ENCODE measurements around the gene LEMD2. TPM values are rescaled to one million over a fixed set of nuclear protein-coding genes. Genes with fewer than 3 reads are reported as not detected.

LEMD2 gene
- total RNA-seq, 4 donors from 2014 or later, result 31.0 to 83.3 (median 37.6) TPM

DNA sequence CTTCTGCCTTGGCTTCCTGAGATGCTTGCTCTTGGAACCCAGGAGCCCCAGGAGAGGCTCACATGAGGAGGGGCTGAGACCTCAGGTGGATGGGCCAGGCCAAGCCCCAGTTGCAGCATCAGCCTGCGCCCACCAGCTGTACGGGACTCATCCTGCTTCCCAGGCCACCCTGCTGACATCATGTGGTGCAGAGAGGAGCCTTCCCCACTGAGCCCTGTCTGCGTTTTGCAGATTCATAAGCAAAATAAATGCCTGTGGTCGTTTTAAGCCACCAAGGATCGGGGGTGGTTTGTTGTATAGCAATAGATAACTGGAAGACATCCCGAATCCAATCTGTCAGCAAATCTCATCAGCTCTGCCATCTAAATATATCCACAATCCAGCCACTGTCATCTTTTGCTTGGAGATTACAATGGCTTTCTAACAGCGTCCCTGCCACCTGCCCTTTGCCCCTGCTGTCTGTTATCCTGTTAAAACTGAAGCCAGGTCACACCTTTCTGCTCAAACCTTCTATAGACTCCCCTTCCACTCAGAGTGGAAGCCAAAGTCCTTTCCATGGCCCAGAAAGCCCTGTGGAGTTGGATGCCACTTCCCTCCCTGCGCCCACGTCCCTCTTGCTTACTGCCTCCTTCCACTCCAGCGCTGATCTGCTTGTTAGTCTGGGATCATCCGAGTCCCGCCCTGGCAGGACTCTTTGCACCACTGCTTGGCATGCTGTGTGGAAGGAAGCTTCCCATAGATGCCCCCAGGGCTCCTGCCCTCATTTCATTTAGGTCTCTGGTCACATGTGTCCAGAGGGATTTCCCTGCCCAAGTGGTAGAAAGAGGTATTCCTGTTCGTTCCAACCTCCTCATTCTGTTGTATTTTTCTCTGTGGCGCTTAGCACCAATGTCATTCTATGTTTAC, 38.9 kb upstream of the LEMD2 start:
- no peak overlapping the region for H3K27ac ChIP-seq
- no peak overlapping the region for H3K4me3 ChIP-seq
- intact Hi-C loops (cut with DNase I; ENCODE audit: low total_unique reads), result no loop called here

DNA sequence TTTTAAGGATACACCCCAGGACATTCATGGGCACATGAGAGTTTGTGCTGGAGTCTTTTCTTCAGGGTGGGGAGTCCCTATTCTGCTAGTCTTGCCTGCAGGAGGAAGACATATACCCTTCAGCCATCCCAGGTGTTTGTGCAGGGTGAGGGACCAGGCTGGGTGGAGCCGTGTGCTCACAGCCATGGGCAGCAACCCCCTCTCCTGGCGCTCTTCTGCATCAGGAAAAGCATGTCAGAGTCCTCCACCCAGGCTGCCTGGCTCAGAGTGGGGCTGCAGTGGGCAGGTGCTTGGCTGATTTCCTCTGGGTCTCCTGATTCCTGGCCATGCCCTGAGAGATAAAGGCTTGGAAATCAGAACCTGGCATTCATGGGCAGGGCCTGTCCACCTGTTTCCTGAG, 37.6 kb upstream of the LEMD2 start:
- TF ChIP-seq, protein P1, sequence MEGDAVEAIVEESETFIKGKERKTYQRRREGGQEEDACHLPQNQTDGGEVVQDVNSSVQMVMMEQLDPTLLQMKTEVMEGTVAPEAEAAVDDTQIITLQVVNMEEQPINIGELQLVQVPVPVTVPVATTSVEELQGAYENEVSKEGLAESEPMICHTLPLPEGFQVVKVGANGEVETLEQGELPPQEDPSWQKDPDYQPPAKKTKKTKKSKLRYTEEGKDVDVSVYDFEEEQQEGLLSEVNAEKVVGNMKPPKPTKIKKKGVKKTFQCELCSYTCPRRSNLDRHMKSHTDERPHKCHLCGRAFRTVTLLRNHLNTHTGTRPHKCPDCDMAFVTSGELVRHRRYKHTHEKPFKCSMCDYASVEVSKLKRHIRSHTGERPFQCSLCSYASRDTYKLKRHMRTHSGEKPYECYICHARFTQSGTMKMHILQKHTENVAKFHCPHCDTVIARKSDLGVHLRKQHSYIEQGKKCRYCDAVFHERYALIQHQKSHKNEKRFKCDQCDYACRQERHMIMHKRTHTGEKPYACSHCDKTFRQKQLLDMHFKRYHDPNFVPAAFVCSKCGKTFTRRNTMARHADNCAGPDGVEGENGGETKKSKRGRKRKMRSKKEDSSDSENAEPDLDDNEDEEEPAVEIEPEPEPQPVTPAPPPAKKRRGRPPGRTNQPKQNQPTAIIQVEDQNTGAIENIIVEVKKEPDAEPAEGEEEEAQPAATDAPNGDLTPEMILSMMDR (IDR thresholded peaks at IDR 0.05), result no peak
- no peak for TF ChIP-seq POLR2A (IDR thresholded peaks at IDR 0.05)
- no peaks in the 10 kb centered on the region for H3K36me3 ChIP-seq
- H3K4me3 ChIP-seq, result no peak overlapping the region
- intact Hi-C loops (cut with DNase I; ENCODE audit: low total_unique reads), result no loop called here
- peaks cover 0 to 14% of the 10 kb centered on the region in 2 donors for H3K4me1 ChIP-seq
- H3K27ac ChIP-seq, result no peak overlapping the region
- H3K9me3 ChIP-seq, result no peaks in the 10 kb centered on the region
- no peak for DNase-seq
- no peaks in the 10 kb centered on the region for H3K27me3 ChIP-seq

More for the DNA sequence above, 38.9 kb upstream of the LEMD2 start:
- Histone ChIP-seq H3K4me1 (peaks cover 0 to 14% of the 10 kb centered on the region in 2 donors), H3K27me3 (no peaks in the 10 kb centered on the region), H3K36me3 (no peaks in the 10 kb centered on the region), H3K9me3 (no peaks in the 10 kb centered on the region)
- TF ChIP-seq, protein P1 (IDR thresholded peaks at IDR 0.05), result no peak
- no peak for TF ChIP-seq POLR2A (IDR thresholded peaks at IDR 0.05)
- DNase-seq, result no peak

DNA sequence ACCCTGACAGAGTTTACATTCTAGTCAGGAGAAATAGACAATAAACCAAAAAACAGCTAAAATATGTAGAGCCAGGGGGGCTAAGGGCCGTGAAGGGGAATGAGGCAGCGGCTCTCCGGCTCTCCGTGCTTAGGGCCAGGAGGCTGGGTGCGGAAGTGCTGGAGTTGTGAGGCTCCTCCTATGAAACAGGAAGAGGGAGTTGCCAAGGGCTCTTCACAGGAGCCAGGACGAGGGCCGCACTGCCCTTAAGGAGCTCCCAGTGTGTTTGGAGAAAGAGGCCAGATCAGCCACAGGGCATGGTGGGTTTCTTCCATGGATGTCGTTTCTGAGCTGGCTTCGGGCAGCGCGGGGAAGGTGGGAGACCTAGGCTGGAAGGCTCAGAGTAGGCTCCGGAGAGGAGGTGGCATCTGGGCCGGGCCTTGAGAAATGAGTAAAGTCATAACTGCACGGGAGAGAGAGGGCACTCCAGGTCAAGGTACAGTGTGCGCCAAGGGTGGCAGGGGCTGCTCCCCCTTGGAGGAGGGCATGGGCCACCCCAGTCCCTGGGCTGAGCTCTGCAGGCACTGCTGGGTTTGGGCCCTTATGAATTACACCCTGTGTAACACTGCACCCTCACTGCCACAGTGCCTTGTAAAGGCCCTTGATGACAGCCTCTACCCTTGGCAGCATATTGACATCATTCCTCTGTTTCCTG, 35.7 kb upstream of the LEMD2 start:
- Histone ChIP-seq H3K9me3 (no peaks in the 10 kb centered on the region), H3K36me3 (no peaks in the 10 kb centered on the region), H3K4me1 (peaks cover 0 to 14% of the 10 kb centered on the region in 2 donors), H3K27ac (peak overlapping the region in 1 of 2 donors; percentile 27), H3K27me3 (no peaks in the 10 kb centered on the region), H3K4me3 (no peak overlapping the region)
- intact Hi-C loops (cut with DNase I; ENCODE audit: low total_unique reads), result no loop called here
- TF ChIP-seq, protein P1 (IDR thresholded peaks at IDR 0.05), result no peak
- no peak for TF ChIP-seq POLR2A (IDR thresholded peaks at IDR 0.05)
- peak in 1 of 2 donors; percentile 44 for DNase-seq

DNA sequence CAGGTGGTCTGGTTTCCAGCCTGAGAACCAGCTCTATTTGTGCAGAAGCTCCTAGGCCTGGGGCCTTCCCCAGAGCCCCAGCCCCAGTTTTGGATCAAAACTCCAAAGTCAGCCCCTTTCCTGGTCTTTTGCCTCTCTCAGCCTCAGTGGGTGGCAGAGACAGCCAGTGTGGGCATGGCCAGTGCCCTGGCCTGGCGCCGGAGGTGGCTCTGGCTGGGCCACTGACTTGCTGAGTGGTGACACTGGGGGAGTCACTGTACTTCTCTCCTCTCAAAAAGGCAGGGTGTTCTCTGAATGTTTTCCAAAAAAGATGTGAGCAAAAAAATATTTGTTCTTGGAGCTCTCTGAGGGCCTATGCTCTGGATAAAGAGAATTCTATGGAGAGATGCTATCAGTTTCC, 34.9 kb upstream of the LEMD2 start:
- no peak for DNase-seq
- H3K27ac ChIP-seq, result no peak overlapping the region
- no peak for TF ChIP-seq POLR2A (IDR thresholded peaks at IDR 0.05)
- TF ChIP-seq, protein P1 (IDR thresholded peaks at IDR 0.05), result no peak

More for the DNA sequence above, 34.9 kb upstream of the LEMD2 start:
- Histone ChIP-seq H3K4me3 (no peak overlapping the region), H3K4me1 (peaks cover 0 to 11% of the 10 kb centered on the region in 2 donors), H3K9me3 (no peaks in the 10 kb centered on the region), H3K27me3 (no peaks in the 10 kb centered on the region), H3K36me3 (no peaks in the 10 kb centered on the region)
- intact Hi-C loops (cut with DNase I; ENCODE audit: low total_unique reads), result no loop called here
